ENCODE measurements around the gene RPS27A.
"Not testable (repeated sequence)": the region's sequence is repeated elsewhere in the genome, so short reads cannot be mapped to it uniquely, and the experiment has no call there.

Gene RPS27A

GRCh38 chr2:55232084-55232862 lies at the start of gene RPS27A, which contains the start of gene CLHC1:
RPS27A (plus strand) TSS chr2:55232688; CDS start chr2:55232825, 137 bp downstream.
CLHC1 (minus strand) TSS chr2:55232293; CDS start chr2:55222411, 9,882 bp downstream.
- DNase-seq (ENCODE audit: low read depth) = peak; percentile 91

- DNase-seq (ENCODE audit: low read depth) = not testable (repeated sequence)
Measured at GRCh38 chr2:55186837-55187236, 45.7 kb upstream of the RPS27A start.

GRCh38 chr2:55191888-55192287 lies 40.6 kb upstream of the RPS27A start:
- DNase-seq (ENCODE audit: low read depth) = not testable (repeated sequence)

- DNase-seq (ENCODE audit: low read depth) = no peak
Measured at GRCh38 chr2:55196526-55196925, 36.0 kb upstream of the RPS27A start.

- no peak for DNase-seq (ENCODE audit: low read depth)
Measured at GRCh38 chr2:55200416-55200815, 32.1 kb upstream of the RPS27A start.

- DNase-seq (ENCODE audit: low read depth) = no peak
Measured at GRCh38 chr2:55204536-55204935, 28.0 kb upstream of the RPS27A start.

- no peak for DNase-seq (ENCODE audit: low read depth)
Measured at GRCh38 chr2:55204950-55205349, 27.5 kb upstream of the RPS27A start.

GRCh38 chr2:55213822-55214221 lies 18.7 kb upstream of the RPS27A start:
- no peak for DNase-seq (ENCODE audit: low read depth)

- no peak for DNase-seq (ENCODE audit: low read depth)
Measured at GRCh38 chr2:55223958-55224760, 8.3 kb upstream of the RPS27A start.

GRCh38 chr2:55224761-55225261 lies 7.7 kb upstream of the RPS27A start:
- DNase-seq (ENCODE audit: low read depth) = no peak

GRCh38 chr2:55225481-55226020 lies 6.9 kb upstream of the RPS27A start:
- DNase-seq (ENCODE audit: low read depth) = no peak

GRCh38 chr2:55227437-55228225 lies 4.9 kb upstream of the RPS27A start:
- DNase-seq (ENCODE audit: low read depth) = not testable (repeated sequence)

GRCh38 chr2:55228226-55228563 lies 4.3 kb upstream of the RPS27A start:
- DNase-seq (ENCODE audit: low read depth) = no peak

GRCh38 chr2:55229221-55229620 lies 3.3 kb upstream of the RPS27A start:
- DNase-seq (ENCODE audit: low read depth) = no peak

- DNase-seq (ENCODE audit: low read depth) = no peak
Measured at GRCh38 chr2:55230551-55230950, 1.9 kb upstream of the RPS27A start.

GRCh38 chr2:55231546-55232083 lies 873 bp upstream of the RPS27A start:
- no peak for DNase-seq (ENCODE audit: low read depth)

GRCh38 chr2:55232863-55233657 lies 572 bp downstream of the RPS27A start:
- DNase-seq (ENCODE audit: low read depth) = peak; percentile 37

GRCh38 chr2:55233658-55233940 lies 1.1 kb downstream of the RPS27A start:
- DNase-seq (ENCODE audit: low read depth) = no peak

- DNase-seq (ENCODE audit: low read depth) = no peak
Measured at GRCh38 chr2:55235724-55236538, 3.4 kb downstream of the RPS27A start.

- no peak for DNase-seq (ENCODE audit: low read depth)
Measured at GRCh38 chr2:55236992-55237543, 4.6 kb downstream of the RPS27A start.
